Right lobe of liver (tissue), 6 donors: ENCODE results near the gene RPRD1B. TPM values are rescaled to one million over a fixed set of nuclear protein-coding genes. Genes with fewer than 3 reads are reported as not detected.
A peak's percentile ranks its signal among the peaks of the same experiment; 100 is the strongest.

Experiments used
- ATAC-seq, 4 donors: fragments of 200-7000 bp; cut with Tn5 transposase; one replicate each; pipeline ENCODE4 v1.9.1; 2020; ENCODE audit warnings: mild to moderate bottlenecking in 4 of 4, moderate library complexity in 4 of 4
- DNase-seq, 3 donors: peaks; one replicate each; pipeline ENCODE4 v3.0.0-alpha.2; 2020
- H3K27ac ChIP-seq, 3 donors: fragments of 200-600 bp; one replicate each; pipeline ENCODE4 v1.8.0; 2022
- H3K27me3 ChIP-seq, 2 donors: fragments of 200-600 bp; one replicate each; pipeline ENCODE4 v1.8.0; 2022
- H3K36me3 ChIP-seq, 4 donors: fragments of 200-600 bp; sonication (generic) in 1 of 4; one replicate each; pipeline versions ENCODE4 v1.5.1 to v1.8.0; 2017 to 2022; ENCODE audit warnings: control low read depth in 1 of 4
- H3K4me1 ChIP-seq, 4 donors: fragments of 200-600 bp; sonication (generic) in 1 of 4; one replicate each; pipeline versions ENCODE4 v1.5.1 to v1.8.0; 2017 to 2022; ENCODE audit warnings: control low read depth in 1 of 4
- H3K4me3 ChIP-seq, 3 donors: fragments of 200-600 bp; one replicate each; pipeline ENCODE4 v1.8.0; 2022
- H3K9me3 ChIP-seq, 4 donors: fragments of 200-600 bp; sonication (generic) in 1 of 4; one replicate each; pipeline versions ENCODE4 v1.5.1 to v1.8.0; 2017 to 2022; ENCODE audit warnings: control low read depth in 1 of 4
- CTCF ChIP-seq, 4 donors: fragments of 200-600 bp in 3 of 4; fragments of 450-650 bp in 1 of 4; IDR thresholded peaks; one replicate each; pipeline versions ENCODE4 v1.5.1 to v1.8.0; 2016 to 2022; ENCODE audit warnings: antibody characterized with exemption in 4 of 4, mild to moderate bottlenecking in 2 of 4
- POLR2A ChIP-seq: fragments of 450-650 bp; IDR thresholded peaks from one replicate; pipeline ENCODE4 v1.6.1; 2017; ENCODE audit warnings: antibody characterized with exemption, mild to moderate bottlenecking
- WGBS: methylation state at CpG from one replicate; pipeline ENCODE4 v1.1.6; 2018; ENCODE audit warnings: low coverage, low lambda C conversion rate; ENCODE audit not compliant: insufficient coverage; ENCODE audit errors: missing lambda C conversion rate; 5-methylcytosine and 5-hydroxymethylcytosine counted together
- intact Hi-C, 2 donors: fragments of 100-400 bp; cut with DNase I; formaldehyde crosslinking; loops; one replicate each; pipeline versions ENCODE4 v1.11.2 to v1.14.1; 2022
- total RNA-seq, 6 experiments: library from RNA; depleted of rRNA in 2 of 6; stranded (reverse); fragments of >200 nt in 2 of 6; fragmentation: NEBNext Ultra II Directional in 3 of 6; extraction: Animal tissue kit (Norgen Biotek cat#: 25700) in 3 of 6; gene quantifications; one replicate each; pipeline versions ENCODE4 v1.1.0 to v1.2.4, GENCODE V29; 2016 to 2023
- donor health status: DM: no; HTN: yes; CAD: no.
- donor health status: DM: no; HTN: no; CAD: no.
- donor health status: DM: no; HTN: no; CAD: no.
- donor health status: DM: no; HTN: yes; CAD: no.
- donor health status: DM: no; HTN: yes; CAD: no.

RPRD1B gene
- total RNA-seq, 6 experiments from 2014 or later, result 25.0 to 153 (median 37.9) TPM

- DNase-seq, result no peak
- 94% methylated on average over 5 of the region's 13 CpGs for WGBS
Observed at GRCh38 chr20:38000293-38000692, 33.3 kb upstream of the RPRD1B start.

GRCh38 chr20:38001173-38001875 is 32.2 kb upstream of the RPRD1B start:
- Histone ChIP-seq H3K4me1 (no peaks in the 10 kb centered on the region), H3K27me3 (no peaks in the 10 kb centered on the region), H3K4me3 (no peak overlapping the region), H3K36me3 (peaks cover 6 to 60% (median 14%) of the 10 kb centered on the region in 4 donors), H3K27ac (no peak overlapping the region), H3K9me3 (no peaks in the 10 kb centered on the region)
- DNase-seq, result no peak
- no peak for TF ChIP-seq CTCF (IDR thresholded peaks at IDR 0.05)
- TF ChIP-seq POLR2A, result no peak
- WGBS, result 94% methylated on average over 5 of the region's 6 CpGs
- no peak for ATAC-seq
- intact Hi-C loops, result no loop called here

More at GRCh38 chr20:38000293-38000692, 33.3 kb upstream of the RPRD1B start:
- intact Hi-C loops, result no loop called here
- no peaks in the 10 kb centered on the region for H3K9me3 ChIP-seq
- H3K4me3 ChIP-seq, result no peak overlapping the region
- H3K27ac ChIP-seq, result no peak overlapping the region
- ATAC-seq, result no peak
- H3K36me3 ChIP-seq, result peaks cover 6 to 70% (median 17%) of the 10 kb centered on the region in 4 donors
- TF ChIP-seq POLR2A (no peak), CTCF (IDR thresholded peaks at IDR 0.05) (no peak)
- no peaks in the 10 kb centered on the region for H3K4me1 ChIP-seq
- H3K27me3 ChIP-seq, result no peaks in the 10 kb centered on the region

- DNase-seq (no peak), ATAC-seq (peak in 2 of 4 donors; percentile 24 to 41)
- no peak for TF ChIP-seq POLR2A
- no peak for TF ChIP-seq CTCF (IDR thresholded peaks at IDR 0.05)
- no CpG with 5 or more reads among the region's 4 CpGs for WGBS
- Histone ChIP-seq H3K27me3 (no peaks in the 10 kb centered on the region), H3K4me3 (no peak overlapping the region), H3K9me3 (no peaks in the 10 kb centered on the region), H3K27ac (no peak overlapping the region), H3K36me3 (peaks cover 6 to 54% (median 14%) of the 10 kb centered on the region in 4 donors), H3K4me1 (no peaks in the 10 kb centered on the region)
- intact Hi-C loops, result no loop called here
Observed at GRCh38 chr20:38001981-38002380, 31.6 kb upstream of the RPRD1B start.

- no peak for DNase-seq
- Histone ChIP-seq H3K27ac (no peak overlapping the region), H3K4me3 (no peak overlapping the region), H3K4me1 (no peaks in the 10 kb centered on the region), H3K27me3 (no peaks in the 10 kb centered on the region), H3K36me3 (peaks cover 6 to 50% (median 14%) of the 10 kb centered on the region in 4 donors), H3K9me3 (no peaks in the 10 kb centered on the region)
- ATAC-seq, result no peak
- no peak for TF ChIP-seq POLR2A
- TF ChIP-seq CTCF (IDR thresholded peaks at IDR 0.05), result no peak
- intact Hi-C loops, result no loop called here
- WGBS, result 84% methylated on average over 7 of the region's 8 CpGs
Observed at GRCh38 chr20:38002422-38002821, 31.1 kb upstream of the RPRD1B start.
